Prostate gland (tissue), 2 donors: ENCODE results near the gene PVALB. TPM values are rescaled to one million over a fixed set of nuclear protein-coding genes. Genes with fewer than 3 reads are reported as not detected.

Experiments used
- DNase-seq: peaks from one replicate; pipeline ENCODE4 v3.0.0-alpha.2; 2019; ENCODE audit warnings: low spot score
- H3K27ac ChIP-seq, 2 donors: fragments of 200-600 bp; sonication (generic); 2 replicates each; pipeline ENCODE4 v1.5.1; 2017 to 2019
- H3K27me3 ChIP-seq: fragments of 200-600 bp; sonication (generic); replicated peaks from 2 replicates; pipeline ENCODE4 v1.5.1; 2019; ENCODE audit not compliant: insufficient read depth
- H3K36me3 ChIP-seq, 2 donors: fragments of 200-600 bp; sonication (generic); 1 replicate in 1 of 2; 2 replicates in 1 of 2; pipeline versions ENCODE4 v1.5.1 to v1.8.1; 2017 to 2019
- H3K4me1 ChIP-seq: fragments of 200-600 bp; sonication (generic); replicated peaks from 2 replicates; pipeline ENCODE4 v1.5.1; 2019
- H3K4me3 ChIP-seq, 2 donors: fragments of 200-600 bp; sonication (generic); 2 replicates each; pipeline ENCODE4 v1.5.1; 2017 to 2019
- H3K9me3 ChIP-seq: fragments of 200-600 bp; sonication (generic); 2 replicates; pipeline ENCODE4 v1.5.1; 2017
- CTCF ChIP-seq, 4 experiments: fragments of 200-600 bp in 2 of 4; fragments of 450-650 bp in 2 of 4; sonication (generic) in 2 of 4; IDR thresholded peaks; 1 replicate in 3 of 4; 2 replicates in 1 of 4; pipeline ENCODE4 v1.5.1; 2016 to 2019; ENCODE audit warnings: antibody characterized with exemption in 4 of 4, mild to moderate bottlenecking in 2 of 4, moderate library complexity in 2 of 4
- POLR2A ChIP-seq: fragments of 450-650 bp; IDR thresholded peaks from one replicate; pipeline ENCODE4 v1.6.1; 2016; ENCODE audit warnings: antibody characterized with exemption, mild to moderate bottlenecking
- POLR2AphosphoS5 ChIP-seq: sonication (generic); formaldehyde crosslinking; IDR thresholded peaks from one replicate; pipeline ENCODE4 v1.6.1; 2017; ENCODE audit warnings: antibody characterized with exemption
- WGBS: methylation state at CpG from one replicate; pipeline ENCODE4 v1.1.5; 2018; 5-methylcytosine and 5-hydroxymethylcytosine counted together
- intact Hi-C: fragments of 100-400 bp; cut with DNase I; formaldehyde crosslinking; loops from one replicate; pipeline ENCODE4 v1.14.2; 2022
- total RNA-seq, 2 donors: library from RNA; depleted of rRNA; stranded (reverse); fragments of >200 nt; gene quantifications; one replicate each; pipeline ENCODE4 v1.1.0, GENCODE V29; 2016

Gene PVALB
- total RNA-seq, 2 donors from 2014 or later, result 3.1 TPM; not detected in 1

- H3K4me3 ChIP-seq, result no peak overlapping the region
- H3K9me3 ChIP-seq, result no peaks in the 10 kb centered on the region
- H3K27me3 ChIP-seq, result no peaks in the 10 kb centered on the region
- WGBS, result 56% methylated on average over 10 of the region's 10 CpGs
- no peak for TF ChIP-seq CTCF (IDR thresholded peaks at IDR 0.05)
- TF ChIP-seq POLR2A, result no peak
- TF ChIP-seq POLR2AphosphoS5, result no peak
- no peak for DNase-seq
- H3K27ac ChIP-seq, result no peak overlapping the region
- H3K36me3 ChIP-seq, result no peaks in the 10 kb centered on the region
- no peaks in the 10 kb centered on the region for H3K4me1 ChIP-seq
- intact Hi-C loops, result no loop called here
These were observed 21.5 kb upstream of the PVALB start for GRCh38 chr22:36838119-36839030.

- no peak overlapping the region for H3K27ac ChIP-seq
- H3K4me3 ChIP-seq, result no peak overlapping the region
- H3K36me3 ChIP-seq, result no peaks in the 10 kb centered on the region
- intact Hi-C loops, result no loop called here
- H3K9me3 ChIP-seq, result no peaks in the 10 kb centered on the region
- H3K27me3 ChIP-seq, result no peaks in the 10 kb centered on the region
- TF ChIP-seq CTCF (IDR thresholded peaks at IDR 0.05) (no peak), POLR2AphosphoS5 (no peak), POLR2A (no peak)
- 80% methylated on average over 5 of the region's 5 CpGs for WGBS
- no peaks in the 10 kb centered on the region for H3K4me1 ChIP-seq
- DNase-seq, result no peak
These were observed 19.1 kb upstream of the PVALB start for GRCh38 chr22:36835903-36836302.

- WGBS, result 88% methylated on average over 3 of the region's 3 CpGs
- no peak for TF ChIP-seq POLR2A
- TF ChIP-seq POLR2AphosphoS5, result no peak
- no peak for TF ChIP-seq CTCF (IDR thresholded peaks at IDR 0.05)
- Histone ChIP-seq H3K4me1 (no peaks in the 10 kb centered on the region), H3K4me3 (no peak overlapping the region), H3K27ac (no peak overlapping the region), H3K36me3 (no peaks in the 10 kb centered on the region), H3K9me3 (no peaks in the 10 kb centered on the region), H3K27me3 (no peaks in the 10 kb centered on the region)
- intact Hi-C loops, result no loop called here
- no peak for DNase-seq
These were observed 16.2 kb upstream of the PVALB start for GRCh38 chr22:36833073-36833472.

GRCh38 chr22:36831717-36832116, 14.9 kb upstream of the PVALB start:
- Histone ChIP-seq H3K36me3 (no peaks in the 10 kb centered on the region), H3K27ac (no peak overlapping the region), H3K4me3 (no peak overlapping the region), H3K4me1 (no peaks in the 10 kb centered on the region), H3K9me3 (no peaks in the 10 kb centered on the region), H3K27me3 (no peaks in the 10 kb centered on the region)
- TF ChIP-seq POLR2AphosphoS5 (no peak), CTCF (IDR thresholded peaks at IDR 0.05) (no peak), POLR2A (no peak)
- DNase-seq, result no peak
- intact Hi-C loops, result no loop called here
- 93% methylated on average over 3 of the region's 3 CpGs for WGBS

- Histone ChIP-seq H3K4me3 (no peak overlapping the region), H3K27me3 (no peaks in the 10 kb centered on the region), H3K36me3 (no peaks in the 10 kb centered on the region), H3K4me1 (no peaks in the 10 kb centered on the region), H3K27ac (no peak overlapping the region), H3K9me3 (no peaks in the 10 kb centered on the region)
- DNase-seq, result no peak
- intact Hi-C loops, result no loop called here
- no peak for TF ChIP-seq CTCF (IDR thresholded peaks at IDR 0.05)
- no peak for TF ChIP-seq POLR2A
These were observed 14.4 kb upstream of the PVALB start for GRCh38 chr22:36831206-36831605.
